Activated CD4-positive, alpha-beta T cell treated with anti-CD3 and anti-CD28 coated beads, Interleukin-2, amount 50 U/mL, for 1 hour (primary cell): ENCODE data around the gene NHLH1.

Experiments
- DNase-seq: peaks from one replicate; pipeline ENCODE4 v3.0.0-alpha.2; 2020

The NHLH1 gene

DNA sequence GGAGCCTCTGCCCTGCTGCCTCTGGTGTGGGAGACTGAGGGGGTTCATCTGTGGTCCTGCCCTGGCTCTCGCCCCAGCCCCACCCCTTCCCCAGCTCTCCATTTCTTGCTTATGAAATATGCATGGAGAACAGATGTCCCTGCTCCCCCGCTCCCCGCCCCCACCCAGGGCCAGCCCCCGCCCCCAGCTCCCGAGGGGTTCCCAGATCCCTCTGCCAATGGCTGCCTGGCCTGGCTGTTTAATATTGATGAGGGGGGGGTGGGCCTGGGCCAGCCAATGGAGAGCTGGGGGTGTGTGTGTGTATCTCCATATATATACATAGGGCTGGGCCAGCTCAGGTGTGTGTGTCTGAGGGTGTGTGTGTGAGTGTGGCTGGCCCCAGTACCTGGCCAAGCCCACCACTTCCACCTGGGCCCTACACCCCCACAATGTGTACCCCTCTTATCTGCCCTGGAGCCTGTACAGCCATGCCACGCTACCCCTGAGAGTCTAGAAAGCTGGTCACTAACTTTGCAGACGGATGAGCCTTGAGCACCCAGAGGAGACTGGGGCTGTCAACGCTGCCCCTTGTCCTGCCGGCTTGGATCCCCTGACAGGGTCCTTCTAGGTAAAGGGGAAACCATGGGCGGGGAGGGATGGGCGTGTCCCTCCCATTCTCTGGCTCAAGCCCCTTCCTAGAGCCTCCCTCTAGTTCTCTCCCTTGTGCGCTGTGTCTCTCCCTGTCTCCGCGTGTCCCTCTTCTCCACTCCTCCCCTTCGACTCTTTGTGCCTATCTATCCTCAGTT lies at the start of gene NHLH1:
TSS of gene NHLH1 (plus strand) at position 341 of the 785 bp plus-strand sequence. CDS start 3,661 bp downstream, outside the sequence.
- DNase-seq: no peak

- no peak for DNase-seq
These were observed 44.0 kb upstream of the NHLH1 start for GRCh38 chr1:160322831-160323230.

GRCh38 chr1:160325252-160325651 lies 41.6 kb upstream of the NHLH1 start:
- DNase-seq: no peak

- no peak for DNase-seq
These were observed 40.5 kb upstream of the NHLH1 start for GRCh38 chr1:160326418-160326817.

DNA sequence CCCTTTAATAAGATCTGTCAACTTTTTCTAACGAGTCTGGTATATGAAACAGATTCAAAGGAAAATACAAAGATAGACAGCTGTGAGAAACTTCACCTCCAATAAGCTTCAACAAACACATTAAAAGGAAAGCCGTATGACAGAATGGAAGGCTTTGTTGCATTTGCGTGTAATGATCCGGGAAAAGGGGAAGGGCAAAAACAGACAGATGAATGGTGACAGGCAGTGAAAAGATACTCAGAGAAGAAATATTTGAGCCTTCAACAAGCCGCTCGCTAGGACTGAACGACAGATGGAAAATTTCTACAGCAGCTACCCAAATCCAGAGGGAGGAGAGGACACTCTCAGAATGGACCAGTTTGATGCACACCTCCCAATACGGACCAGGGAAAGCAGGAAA lies 38.7 kb upstream of the NHLH1 start:
- no peak for DNase-seq

DNA sequence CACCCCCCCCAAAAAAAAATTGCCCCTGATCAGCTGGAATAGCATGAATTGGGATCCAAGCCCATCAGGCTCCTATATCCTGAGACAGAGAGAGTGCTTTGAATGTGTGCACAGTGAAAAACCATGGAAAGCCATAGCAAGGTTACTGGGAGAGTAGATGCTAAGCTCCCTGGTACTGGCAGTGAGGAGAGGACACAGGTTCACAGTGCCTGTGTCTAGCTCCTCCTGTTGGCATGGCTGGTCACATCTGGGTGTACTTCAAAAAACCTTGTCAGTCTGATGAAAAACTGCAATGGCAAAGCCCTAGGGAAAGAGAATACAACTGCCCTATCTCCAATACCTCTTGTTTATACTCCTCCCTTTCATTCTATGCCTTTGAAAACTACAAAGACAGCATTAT lies 36.8 kb upstream of the NHLH1 start:
- DNase-seq: no peak

DNA sequence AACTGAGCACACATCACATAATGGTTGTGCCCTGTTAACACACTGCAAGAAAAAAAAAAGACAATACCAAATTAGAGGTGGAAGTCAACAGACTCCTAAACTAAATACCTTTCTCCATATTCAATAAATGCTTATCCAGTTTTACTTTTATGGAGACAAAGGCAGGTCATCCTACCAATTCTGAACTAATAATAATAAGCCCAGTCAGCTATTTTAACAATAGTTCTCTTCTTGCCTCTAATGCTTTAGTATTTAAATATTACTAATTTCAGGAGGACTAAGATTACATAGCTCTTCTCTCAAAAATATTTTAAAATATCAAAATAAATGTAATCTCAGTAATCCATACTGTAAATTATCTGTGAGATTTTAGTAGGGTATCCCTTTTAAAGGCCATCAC lies 34.4 kb upstream of the NHLH1 start:
- no peak for DNase-seq

DNA sequence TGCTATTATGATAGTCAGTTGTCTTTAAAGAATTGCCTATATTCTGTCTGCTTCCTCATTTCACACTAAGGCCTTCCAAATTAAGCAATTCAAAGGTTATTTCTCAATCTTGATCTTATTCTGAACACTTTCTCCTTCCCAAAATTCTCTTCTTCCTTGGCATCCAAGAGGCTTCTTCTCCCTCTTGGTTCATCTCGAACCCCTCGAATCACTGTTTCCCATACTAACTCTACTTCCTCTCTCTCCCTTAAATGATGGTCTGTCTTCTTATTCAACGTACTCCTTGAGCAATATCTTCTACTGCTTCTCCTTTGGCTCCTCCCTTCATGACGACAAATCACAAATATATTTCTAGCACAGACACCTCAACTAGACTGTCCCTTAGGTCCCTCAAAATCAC lies 28.3 kb upstream of the NHLH1 start:
- DNase-seq: no peak

GRCh38 chr1:160340146-160340545 lies 26.7 kb upstream of the NHLH1 start:
- DNase-seq: no peak

GRCh38 chr1:160340866-160341265 lies 26.0 kb upstream of the NHLH1 start:
- DNase-seq: no peak

- no peak for DNase-seq
These were observed 24.3 kb upstream of the NHLH1 start for GRCh38 chr1:160342526-160342925.

DNA sequence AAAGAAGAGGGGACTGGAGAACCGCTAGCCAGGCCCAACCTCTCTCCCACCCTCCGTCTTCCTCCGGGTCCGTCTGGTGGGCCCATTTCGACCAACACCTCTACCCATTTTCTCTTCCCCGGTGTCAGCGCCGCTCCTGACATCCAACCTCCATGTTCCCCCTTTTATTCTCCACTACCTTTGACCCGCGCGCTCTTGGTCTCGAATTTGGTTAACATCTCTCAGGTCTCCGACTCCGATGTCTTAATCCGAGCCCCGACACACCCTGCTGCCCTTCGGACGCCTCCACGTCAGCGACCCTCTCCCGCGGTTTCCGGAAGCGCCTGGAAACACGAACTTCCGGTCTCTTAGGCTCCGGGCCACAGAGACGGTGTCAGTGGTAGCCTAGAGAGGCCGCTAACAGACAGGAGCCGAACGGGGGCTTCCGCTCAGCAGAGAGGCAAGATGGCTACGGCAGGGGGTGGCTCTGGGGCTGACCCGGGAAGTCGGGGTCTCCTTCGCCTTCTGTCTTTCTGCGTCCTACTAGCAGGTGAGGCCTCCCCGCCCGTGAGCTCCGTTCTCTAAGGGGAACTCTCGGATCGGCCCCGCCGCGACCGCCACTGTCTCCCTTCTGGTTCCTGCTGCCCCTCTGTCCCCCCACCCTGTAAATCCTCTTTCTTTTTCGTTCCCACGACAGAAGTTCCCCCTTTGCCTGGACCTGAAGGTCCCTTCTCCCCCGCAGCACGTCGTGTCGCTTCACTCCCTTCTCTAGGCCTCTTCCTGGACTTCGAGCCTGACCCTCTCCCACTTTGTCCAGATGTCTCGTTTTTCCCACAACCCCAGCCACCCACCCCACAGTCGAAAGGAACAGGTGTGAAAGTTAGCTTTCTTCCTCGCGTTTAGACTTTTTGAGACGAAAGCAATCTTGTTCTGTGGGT lies 23.7 kb upstream of the NHLH1 start, which contains the start of the genes COPA and NCSTN:
TSS of gene COPA (minus strand) at position 298 of the 917 bp plus-strand sequence. CDS start at position 218, 80 bp downstream.
TSS of gene NCSTN (plus strand) at position 431 of the 917 bp plus-strand sequence. CDS start at position 445, 14 bp downstream.
- DNase-seq: peak; percentile 86

DNA sequence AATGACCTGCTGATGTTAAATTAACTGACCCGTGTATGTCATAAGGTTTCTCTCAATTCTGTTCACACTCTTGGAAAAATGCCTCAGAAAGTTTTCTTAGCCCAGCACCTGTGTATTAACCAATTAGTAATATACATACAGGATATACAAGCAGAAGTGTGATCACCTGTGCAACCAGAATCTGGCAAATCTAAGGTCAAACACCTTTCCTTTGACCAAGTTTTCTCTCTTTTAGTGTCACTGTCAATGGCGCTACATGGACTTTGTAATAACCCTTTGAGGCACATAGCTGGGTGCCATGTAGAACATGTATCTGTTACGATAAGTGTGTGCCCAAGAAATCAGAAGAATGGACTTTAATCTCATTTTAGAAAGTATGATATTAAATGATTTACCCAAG lies 22.6 kb upstream of the NHLH1 start:
- no peak for DNase-seq

DNA sequence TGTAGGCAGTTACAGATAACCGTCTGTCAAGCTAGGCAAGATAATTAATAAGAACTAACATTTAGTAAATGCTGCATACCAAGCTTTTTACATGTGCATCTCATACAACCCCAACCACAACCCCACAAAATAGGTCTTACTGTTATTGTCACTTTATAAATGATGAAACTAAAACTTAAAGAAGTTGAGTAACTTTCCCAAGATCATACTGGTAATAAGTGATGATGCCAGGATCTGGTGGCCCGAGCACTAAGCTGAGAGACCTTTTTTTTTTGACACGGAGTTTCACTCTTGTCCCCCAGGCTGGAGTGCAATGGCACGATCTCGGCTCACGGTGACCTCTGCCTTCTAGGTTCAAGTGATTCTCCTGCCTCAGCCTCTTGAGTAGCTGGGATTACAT lies 21.9 kb upstream of the NHLH1 start:
- no peak for DNase-seq

- no peak for DNase-seq
These were observed 20.4 kb upstream of the NHLH1 start for GRCh38 chr1:160346463-160346862.

GRCh38 chr1:160346958-160347357 lies 19.9 kb upstream of the NHLH1 start:
- DNase-seq: no peak

GRCh38 chr1:160351629-160352028 lies 15.2 kb upstream of the NHLH1 start:
- no peak for DNase-seq

GRCh38 chr1:160352555-160352954 lies 14.3 kb upstream of the NHLH1 start:
- no peak for DNase-seq

- DNase-seq: no peak
These were observed 13.6 kb upstream of the NHLH1 start for GRCh38 chr1:160353223-160353622.

DNA sequence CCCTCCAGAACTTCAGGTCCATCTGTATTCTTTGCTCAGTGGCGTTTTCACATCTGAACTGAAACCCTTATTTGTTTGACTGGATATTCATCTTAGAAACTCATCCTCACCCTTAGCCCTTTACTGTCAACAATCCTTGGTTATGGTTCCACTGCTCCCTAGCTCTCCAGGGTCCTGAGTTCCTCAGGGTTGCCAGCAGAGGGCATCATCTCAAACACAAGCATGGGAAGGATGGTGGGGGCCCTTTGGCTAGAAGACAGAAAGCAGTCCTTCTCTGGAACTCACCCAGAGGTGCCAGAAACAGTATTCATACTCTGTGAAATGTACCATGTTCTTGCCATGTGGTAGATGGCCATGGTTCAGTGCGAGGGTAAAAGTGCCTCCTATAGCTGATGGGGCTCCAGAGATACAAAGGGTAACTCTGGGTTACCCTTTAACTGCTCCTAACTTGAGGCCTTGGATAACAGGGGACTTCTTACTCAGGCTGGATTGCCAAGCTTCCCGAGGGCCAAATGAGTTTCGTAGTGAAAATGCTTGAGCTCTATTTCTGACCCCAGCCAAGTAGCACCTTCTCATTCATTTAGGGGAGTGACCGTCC lies 12.4 kb upstream of the NHLH1 start:
- no peak for DNase-seq

- DNase-seq: no peak
These were observed 9.4 kb upstream of the NHLH1 start for GRCh38 chr1:160357286-160358002.

GRCh38 chr1:160358073-160358472 lies 8.8 kb upstream of the NHLH1 start:
- no peak for DNase-seq
